Measurements from ENCODE around the gene MTF1. TPM values are rescaled to one million over a fixed set of nuclear protein-coding genes. Genes with fewer than 3 reads are reported as not detected.
A peak's percentile ranks its signal among the peaks of the same experiment; 100 is the strongest.

Gene MTF1
- polyA plus RNA-seq, 4 donors = 7.2 to 11.3 (median 10.0) TPM

GRCh38 chr1:37836788-37837187 is 22.6 kb downstream of the MTF1 start:
- DNase-seq (ENCODE audit: low read depth in 4 of 4, low spot score in 3 of 4) = no peak

- DNase-seq (ENCODE audit: low read depth in 4 of 4, low spot score in 3 of 4) = no peak
Measured at GRCh38 chr1:37831809-37832208, 27.6 kb downstream of the MTF1 start.

GRCh38 chr1:37831109-37831508 is 28.3 kb downstream of the MTF1 start:
- DNase-seq (ENCODE audit: low read depth in 4 of 4, low spot score in 3 of 4) = no peak

GRCh38 chr1:37828410-37829074 is 30.9 kb downstream of the MTF1 start:
- no peak for DNase-seq (ENCODE audit: low read depth in 4 of 4, low spot score in 3 of 4)

- no peak for DNase-seq (ENCODE audit: low read depth in 4 of 4, low spot score in 3 of 4)
Measured at GRCh38 chr1:37825506-37825905, 33.9 kb downstream of the MTF1 start.

- no peak for DNase-seq (ENCODE audit: low read depth in 4 of 4, low spot score in 3 of 4)
Measured at GRCh38 chr1:37824001-37824400, 35.4 kb downstream of the MTF1 start.

GRCh38 chr1:37822906-37823815 is 36.2 kb downstream of the MTF1 start:
- no peak for DNase-seq (ENCODE audit: low read depth in 4 of 4, low spot score in 3 of 4)

- DNase-seq (ENCODE audit: low read depth in 4 of 4, low spot score in 3 of 4) = no peak
Measured at GRCh38 chr1:37821481-37821880, 37.9 kb downstream of the MTF1 start.

GRCh38 chr1:37817481-37817880 is 41.9 kb downstream of the MTF1 start:
- DNase-seq (ENCODE audit: low read depth in 4 of 4, low spot score in 3 of 4) = no peak

GRCh38 chr1:37814252-37814651 is 45.1 kb downstream of the MTF1 start:
- DNase-seq (ENCODE audit: low read depth in 4 of 4, low spot score in 3 of 4) = no peak

GRCh38 chr1:37813529-37814145 is 45.8 kb downstream of the MTF1 start:
- DNase-seq (ENCODE audit: low read depth in 4 of 4, low spot score in 3 of 4) = no peak

GRCh38 chr1:37811027-37811655 is 48.3 kb downstream of the MTF1 start:
- peak in 1 of 4 donors; percentile 39 for DNase-seq (ENCODE audit: low read depth in 4 of 4, low spot score in 3 of 4)

- DNase-seq (ENCODE audit: low read depth in 4 of 4, low spot score in 3 of 4) = no peak
Measured at GRCh38 chr1:37809942-37810341, 49.5 kb downstream of the MTF1 start.

GRCh38 chr1:37808369-37809319 is 50.7 kb downstream of the MTF1 start:
- peak in 1 of 4 donors; percentile 38 for DNase-seq (ENCODE audit: low read depth in 4 of 4, low spot score in 3 of 4)

GRCh38 chr1:37807555-37808368 is 51.6 kb downstream of the MTF1 start, which contains the start of the genes C1orf122 and YRDC:
TSS of gene C1orf122 (plus strand) at chr1:37807790. CDS start at chr1:37808405, 615 bp downstream.
TSS of gene YRDC (minus strand) at chr1:37808208. CDS start at chr1:37808180, 28 bp downstream.
- peak; percentile 86 to 87 (median 86) for DNase-seq (ENCODE audit: low read depth in 4 of 4, low spot score in 3 of 4)

GRCh38 chr1:37807220-37807554 is 52.2 kb downstream of the MTF1 start:
- no peak for DNase-seq (ENCODE audit: low read depth in 4 of 4, low spot score in 3 of 4)

- no peak for DNase-seq (ENCODE audit: low read depth in 4 of 4, low spot score in 3 of 4)
Measured at GRCh38 chr1:37802439-37802838, 57.0 kb downstream of the MTF1 start.

- DNase-seq (ENCODE audit: low read depth in 4 of 4, low spot score in 3 of 4) = no peak
Measured at GRCh38 chr1:37797750-37798345, 61.5 kb downstream of the MTF1 start.

All from right renal pelvis (tissue), 4 donors.